ENCODE data around the gene ZNF792. TPM values are rescaled to one million over a fixed set of nuclear protein-coding genes. Genes with fewer than 3 reads are reported as not detected.

Gene ZNF792
- total and polyA plus RNA-seq, 2 of the 4 experiments (the other 2 are of a cell fraction), result 1.5 to 4.8 TPM

GRCh38 chr19:34936184-34936583 is 27.8 kb downstream of the ZNF792 start:
- Histone ChIP-seq H2BK5ac (ENCODE audit: low read depth, low read length, poor library complexity, severe bottlenecking) (no peak overlapping the region), H4K20me1 (ENCODE audit: insufficient read depth, low read length) (no peaks in the 10 kb centered on the region), H3K9me1 (ENCODE audit: insufficient read depth, low read length) (no peaks in the 10 kb centered on the region), H3K4me2 (ENCODE audit: low read depth, low read length) (no peak overlapping the region), H3K79me1 (ENCODE audit: low read depth in 1 of 2, low read length in 2 of 2) (no peaks in the 10 kb centered on the region), H3K4ac (ENCODE audit: low read depth, low read length) (no peak overlapping the region), H3K23ac (ENCODE audit: low read depth, low read length) (no peak overlapping the region), H4K91ac (ENCODE audit: insufficient read depth, low read depth, low read length) (no peak overlapping the region), H3K4me3 (ENCODE audit: insufficient read depth, low read depth, low read length) (no peak overlapping the region), H3K27ac (ENCODE audit: insufficient read depth, low read length) (no peak overlapping the region), H2AFZ (replicated peaks; ENCODE audit: low read length, poor library complexity) (no peak overlapping the region), H4K5ac (ENCODE audit: low read depth, low read length) (no peak overlapping the region), H2BK15ac (ENCODE audit: low read depth, low read length) (no peak overlapping the region), H3K14ac (replicated peaks; ENCODE audit: low read depth, low read length) (no peak overlapping the region), H3K4me1 (ENCODE audit: control insufficient read depth, insufficient read depth, low read length) (no peaks in the 10 kb centered on the region), H2AK9ac (replicated peaks; ENCODE audit: low read depth, low read length, poor library complexity) (no peak overlapping the region), H2BK20ac (ENCODE audit: low read depth, low read length) (no peak overlapping the region), H2BK120ac (ENCODE audit: low read depth, low read length) (no peak overlapping the region), H3K36me3 (ENCODE audit: control insufficient read depth, insufficient read depth, low read length) (peaks cover 11% of the 10 kb centered on the region), H4K8ac (ENCODE audit: low read depth in 2 of 2, low read length in 2 of 2) (no peak overlapping the region), H3K27me3 (ENCODE audit: control insufficient read depth, insufficient read depth, low read length) (no peaks in the 10 kb centered on the region), H3K56ac (ENCODE audit: extremely low read depth, insufficient read depth, low read length) (no peak overlapping the region), H3K9me3 (ENCODE audit: control insufficient read depth, insufficient read depth, low read length) (no peaks in the 10 kb centered on the region), H3K9ac (ENCODE audit: low read depth, low read length) (no peak overlapping the region), H3K18ac (ENCODE audit: low read depth, low read length) (no peak overlapping the region), H2AK5ac (ENCODE audit: low read depth, low read length) (no peak overlapping the region)
- in situ Hi-C loops (cut with MboI; ENCODE audit: low sequenced_read_pairs) (no loop called here), dilution Hi-C loops (cut with HindIII; ENCODE audit: low sequenced_read_pairs, unreplicated experiment) (no loop called here), intact Hi-C loops (cut with micrococcal nuclease) (no loop called here)
- CTCF ChIA-PET, result no interaction called here
- no peak for DNase-seq
- no TSS peak for BruUV-seq (replicated peaks)
- no peak for ATAC-seq (ENCODE audit: low read depth)
- 83% methylated on average over 2 of the region's 4 CpGs; no CpG with 5 or more reads in 1 of the 2 experiments for WGBS, 2 experiments (ENCODE audit: extremely low coverage in 2 of 2, insufficient read length in 1 of 2)
- POLR2A ChIA-PET (ENCODE audit: unreplicated experiment), result no interaction called here
- TF ChIP-seq RCOR1 (IDR thresholded peaks at IDR 0.05; ENCODE audit: insufficient replicate concordance, low read length), result no peak
- TF ChIP-seq NFE2L2 (IDR thresholded peaks at IDR 0.05; ENCODE audit: low read depth, low read length), result no peak
- TF ChIP-seq CEBPB (IDR thresholded peaks at IDR 0.05; ENCODE audit: low read depth, low read length), result no peak
- no peak for TF ChIP-seq USF2 (IDR thresholded peaks at IDR 0.05; ENCODE audit: low read depth, low read length)
- no peak for TF ChIP-seq RAD21 (IDR thresholded peaks at IDR 0.05; ENCODE audit: low read length)
- TF ChIP-seq SMC3 (IDR thresholded peaks at IDR 0.05; ENCODE audit: low read depth, low read length), result no peak

Measured in IMR-90 (cell line).